ENCODE measurements around the gene HOXD11. TPM values are rescaled to one million over a fixed set of nuclear protein-coding genes. Genes with fewer than 3 reads are reported as not detected.

Gene HOXD11
- total and polyA plus RNA-seq, 2 of the 13 experiments (the other 11 are each of a cell fraction or from before 2014, with no cell fraction given), result not detected

- no peak for TF ChIP-seq ZNF484 (CRISPR knock-in tag; IDR thresholded peaks at IDR 0.05; ENCODE audit: borderline replicate concordance, low read depth)
- TF ChIP-seq, protein P1, sequence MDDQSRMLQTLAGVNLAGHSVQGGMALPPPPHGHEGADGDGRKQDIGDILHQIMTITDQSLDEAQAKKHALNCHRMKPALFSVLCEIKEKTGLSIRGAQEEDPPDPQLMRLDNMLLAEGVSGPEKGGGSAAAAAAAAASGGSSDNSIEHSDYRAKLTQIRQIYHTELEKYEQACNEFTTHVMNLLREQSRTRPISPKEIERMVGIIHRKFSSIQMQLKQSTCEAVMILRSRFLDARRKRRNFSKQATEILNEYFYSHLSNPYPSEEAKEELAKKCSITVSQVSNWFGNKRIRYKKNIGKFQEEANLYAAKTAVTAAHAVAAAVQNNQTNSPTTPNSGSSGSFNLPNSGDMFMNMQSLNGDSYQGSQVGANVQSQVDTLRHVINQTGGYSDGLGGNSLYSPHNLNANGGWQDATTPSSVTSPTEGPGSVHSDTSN (CRISPR knock-in tag; IDR thresholded peaks at IDR 0.05; ENCODE audit: borderline replicate concordance), result no peak
- TF ChIP-seq TMF1 (CRISPR knock-in tag; IDR thresholded peaks at IDR 0.05; ENCODE audit: low read depth), result no peak
- TF ChIP-seq ZNF367 (CRISPR knock-in tag; IDR thresholded peaks at IDR 0.05; ENCODE audit: borderline replicate concordance), result no peak
- TF ChIP-seq KDM5B (CRISPR knock-in tag; IDR thresholded peaks at IDR 0.05; ENCODE audit: borderline replicate concordance), result peak; percentile 88; the same call in 1 of the 2 replicates
- TF ChIP-seq, protein P2, sequence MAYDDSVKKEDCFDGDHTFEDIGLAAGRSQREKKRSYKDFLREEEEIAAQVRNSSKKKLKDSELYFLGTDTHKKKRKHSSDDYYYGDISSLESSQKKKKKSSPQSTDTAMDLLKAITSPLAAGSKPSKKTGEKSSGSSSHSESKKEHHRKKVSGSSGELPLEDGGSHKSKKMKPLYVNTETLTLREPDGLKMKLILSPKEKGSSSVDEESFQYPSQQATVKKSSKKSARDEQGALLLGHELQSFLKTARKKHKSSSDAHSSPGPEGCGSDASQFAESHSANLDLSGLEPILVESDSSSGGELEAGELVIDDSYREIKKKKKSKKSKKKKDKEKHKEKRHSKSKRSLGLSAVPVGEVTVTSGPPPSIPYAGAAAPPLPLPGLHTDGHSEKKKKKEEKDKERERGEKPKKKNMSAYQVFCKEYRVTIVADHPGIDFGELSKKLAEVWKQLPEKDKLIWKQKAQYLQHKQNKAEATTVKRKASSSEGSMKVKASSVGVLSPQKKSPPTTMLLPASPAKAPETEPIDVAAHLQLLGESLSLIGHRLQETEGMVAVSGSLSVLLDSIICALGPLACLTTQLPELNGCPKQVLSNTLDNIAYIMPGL (CRISPR knock-in tag; IDR thresholded peaks at IDR 0.05; ENCODE audit: borderline replicate concordance in 1 of 2, low read depth in 1 of 2), result peak; percentile 96 to 97
- no peak for TF ChIP-seq CREB1 (IDR thresholded peaks at IDR 0.05)
- no peak for TF ChIP-seq CREB1 (CRISPR knock-in tag; IDR thresholded peaks at IDR 0.05)
- TF ChIP-seq NFATC3 (CRISPR knock-in tag; IDR thresholded peaks at IDR 0.05), result peak; percentile 76; the same call in 1 of the 2 replicates
- TF ChIP-seq LBX2 (CRISPR knock-in tag; IDR thresholded peaks at IDR 0.05; ENCODE audit: borderline replicate concordance), result 0 out of 2 replicates have a peak, but pooled peaks have one; percentile 76
- TF ChIP-seq ZNF12 (CRISPR knock-in tag; IDR thresholded peaks at IDR 0.05), result peak; percentile 30; the same call in 1 of the 2 replicates
- peak; percentile 71 for TF ChIP-seq ZNF18 (CRISPR knock-in tag; IDR thresholded peaks at IDR 0.05; ENCODE audit: insufficient replicate concordance)
- TF ChIP-seq RAD51 (IDR thresholded peaks at IDR 0.05; ENCODE audit: borderline replicate concordance), result no peak
- peak; percentile 81; the same call in 1 of the 2 replicates for TF ChIP-seq KLF13 (CRISPR knock-in tag; IDR thresholded peaks at IDR 0.05)
- no peak for TF ChIP-seq SKIL (CRISPR knock-in tag; IDR thresholded peaks at IDR 0.05; ENCODE audit: borderline replicate concordance)
- peak; percentile 55; the same call in 1 of the 2 replicates for TF ChIP-seq UBTF (CRISPR knock-in tag; IDR thresholded peaks at IDR 0.05)
These were observed 33.6 kb downstream of the HOXD11 start (continued) for GRCh38 chr2:176140513-176141317.
